ENCODE results near the gene MED25. TPM values are rescaled to one million over a fixed set of nuclear protein-coding genes. Genes with fewer than 3 reads are reported as not detected.

MED25 gene
- total RNA-seq, 1 donor from 2014 or later, result 40.1 TPM

GRCh38 chr19:49831592-49831991, 13.5 kb downstream of the MED25 start:
- H3K36me3 Mint-ChIP-seq (ENCODE audit: low read depth), result peaks cover 25% of the 10 kb centered on the region
- H3K4me3 Mint-ChIP-seq (ENCODE audit: unreplicated experiment), result no peak overlapping the region
- TF ChIP-seq CTCF (IDR thresholded peaks at IDR 0.05), result no peak
- H3K4me1 Mint-ChIP-seq (ENCODE audit: low read depth), result peaks cover 7% of the 10 kb centered on the region
- no peak overlapping the region for H3K27ac Mint-ChIP-seq (ENCODE audit: unreplicated experiment)
- no peaks in the 10 kb centered on the region for H3K27me3 Mint-ChIP-seq (ENCODE audit: low read depth)
- no peak for DNase-seq (ENCODE audit: low spot score)
- H3K9me3 Mint-ChIP-seq (ENCODE audit: low read depth), result no peaks in the 10 kb centered on the region

DNA sequence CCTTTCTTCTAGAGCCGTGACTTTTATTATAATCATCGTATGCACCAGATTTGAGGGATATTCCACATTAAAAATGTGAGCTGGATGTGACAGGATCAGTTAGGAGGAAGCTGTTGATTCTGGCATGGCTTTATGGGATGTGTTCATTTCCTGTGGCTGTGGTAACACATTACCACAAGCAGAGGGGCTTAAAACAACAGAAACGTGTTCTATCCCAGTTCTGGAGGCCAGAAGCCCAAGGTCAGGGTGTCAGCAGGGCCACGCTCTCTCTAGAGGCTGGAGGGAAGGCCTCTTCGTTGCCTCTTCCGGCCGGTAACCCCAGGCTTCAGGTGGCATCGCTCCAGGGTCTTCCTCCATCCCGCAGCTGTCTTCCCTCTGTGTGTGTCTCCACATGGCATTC, 14.5 kb downstream of the MED25 start:
- DNase-seq (ENCODE audit: low spot score), result no peak
- TF ChIP-seq CTCF (IDR thresholded peaks at IDR 0.05), result no peak
- H3K4me3 Mint-ChIP-seq (ENCODE audit: unreplicated experiment), result no peak overlapping the region
- peak overlapping the region; percentile 8 for H3K27ac Mint-ChIP-seq (ENCODE audit: unreplicated experiment)
- no peaks in the 10 kb centered on the region for H3K9me3 Mint-ChIP-seq (ENCODE audit: low read depth)
- peaks cover 25% of the 10 kb centered on the region for H3K36me3 Mint-ChIP-seq (ENCODE audit: low read depth)
- no peaks in the 10 kb centered on the region for H3K27me3 Mint-ChIP-seq (ENCODE audit: low read depth)
- H3K4me1 Mint-ChIP-seq (ENCODE audit: low read depth), result peaks cover 11% of the 10 kb centered on the region

DNA sequence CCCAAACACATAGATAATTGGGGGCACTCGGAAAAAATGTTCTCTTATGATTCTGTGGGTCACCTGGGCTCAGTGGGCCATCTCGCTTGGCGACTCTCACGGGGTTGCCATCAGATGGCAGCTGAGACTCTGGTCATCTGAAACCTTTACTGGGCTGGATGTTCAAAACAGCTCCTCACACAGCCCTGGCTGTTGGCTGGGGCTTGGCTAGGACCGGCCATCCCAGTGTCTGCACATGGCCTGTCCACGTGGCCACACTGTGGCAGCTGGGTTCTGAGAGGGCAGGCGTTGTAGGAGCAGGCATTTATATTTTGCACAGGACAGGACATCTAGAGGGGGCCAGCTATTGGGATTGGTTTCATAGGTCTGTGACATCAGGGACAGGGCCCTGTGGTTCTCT, 15.5 kb downstream of the MED25 start:
- Mint-ChIP-seq H3K36me3 (ENCODE audit: low read depth) (peaks cover 32% of the 10 kb centered on the region), H3K4me3 (ENCODE audit: unreplicated experiment) (no peak overlapping the region), H3K9me3 (ENCODE audit: low read depth) (no peaks in the 10 kb centered on the region), H3K27ac (ENCODE audit: unreplicated experiment) (no peak overlapping the region), H3K27me3 (ENCODE audit: low read depth) (no peaks in the 10 kb centered on the region), H3K4me1 (ENCODE audit: low read depth) (peaks cover 11% of the 10 kb centered on the region)
- DNase-seq (ENCODE audit: low spot score), result no peak
- no peak for TF ChIP-seq CTCF (IDR thresholded peaks at IDR 0.05)

- no peaks in the 10 kb centered on the region for H3K9me3 Mint-ChIP-seq (ENCODE audit: low read depth)
- H3K27me3 Mint-ChIP-seq (ENCODE audit: low read depth), result no peaks in the 10 kb centered on the region
- H3K27ac Mint-ChIP-seq (ENCODE audit: unreplicated experiment), result no peak overlapping the region
- no peak overlapping the region for H3K4me3 Mint-ChIP-seq (ENCODE audit: unreplicated experiment)
- no peak for TF ChIP-seq CTCF (IDR thresholded peaks at IDR 0.05)
- peaks cover 41% of the 10 kb centered on the region for H3K36me3 Mint-ChIP-seq (ENCODE audit: low read depth)
- no peak for DNase-seq (ENCODE audit: low spot score)
- peaks cover 11% of the 10 kb centered on the region for H3K4me1 Mint-ChIP-seq (ENCODE audit: low read depth)
Measured at GRCh38 chr19:49835562-49835961, 17.5 kb downstream of the MED25 start.

- Mint-ChIP-seq H3K27ac (ENCODE audit: unreplicated experiment) (no peak overlapping the region), H3K9me3 (ENCODE audit: low read depth) (no peaks in the 10 kb centered on the region), H3K36me3 (ENCODE audit: low read depth) (peaks cover 43% of the 10 kb centered on the region), H3K27me3 (ENCODE audit: low read depth) (no peaks in the 10 kb centered on the region), H3K4me3 (ENCODE audit: unreplicated experiment) (no peak overlapping the region), H3K4me1 (ENCODE audit: low read depth) (peaks cover 11% of the 10 kb centered on the region)
- DNase-seq (ENCODE audit: low spot score), result peak; percentile 69
- TF ChIP-seq CTCF (IDR thresholded peaks at IDR 0.05), result no peak
Measured at GRCh38 chr19:49836176-49837008, 18.3 kb downstream of the MED25 start.
